Measurements from ENCODE around the gene ABCC9.
A peak's percentile ranks its signal among the peaks of the same experiment; 100 is the strongest.

The ABCC9 gene

DNA sequence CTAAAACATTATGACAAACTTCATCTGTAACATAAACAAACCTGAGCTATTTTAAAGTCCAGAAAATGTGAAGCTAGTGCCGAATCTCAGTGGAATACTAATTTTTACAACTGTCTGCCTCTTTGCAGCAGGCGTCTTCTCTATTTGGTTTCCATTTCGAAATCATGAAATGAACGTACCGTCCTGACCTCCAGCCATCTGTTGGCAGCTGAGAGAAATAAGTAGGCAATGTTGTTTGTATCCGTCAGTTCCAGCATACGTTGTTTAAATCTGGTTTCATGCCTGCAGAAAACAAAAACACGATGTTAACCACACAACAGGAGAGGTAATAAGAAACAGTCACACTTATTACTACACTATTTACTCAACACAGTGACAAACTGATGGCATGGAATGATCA, 112.4 kb downstream of the ABCC9 start:
- DNase-seq (ENCODE audit: low read depth): peak; percentile 92
- no peak overlapping the region for H3K4me3 ChIP-seq (ENCODE audit: control insufficient read depth, low read depth, low read length)
- TF ChIP-seq, protein P1, sequence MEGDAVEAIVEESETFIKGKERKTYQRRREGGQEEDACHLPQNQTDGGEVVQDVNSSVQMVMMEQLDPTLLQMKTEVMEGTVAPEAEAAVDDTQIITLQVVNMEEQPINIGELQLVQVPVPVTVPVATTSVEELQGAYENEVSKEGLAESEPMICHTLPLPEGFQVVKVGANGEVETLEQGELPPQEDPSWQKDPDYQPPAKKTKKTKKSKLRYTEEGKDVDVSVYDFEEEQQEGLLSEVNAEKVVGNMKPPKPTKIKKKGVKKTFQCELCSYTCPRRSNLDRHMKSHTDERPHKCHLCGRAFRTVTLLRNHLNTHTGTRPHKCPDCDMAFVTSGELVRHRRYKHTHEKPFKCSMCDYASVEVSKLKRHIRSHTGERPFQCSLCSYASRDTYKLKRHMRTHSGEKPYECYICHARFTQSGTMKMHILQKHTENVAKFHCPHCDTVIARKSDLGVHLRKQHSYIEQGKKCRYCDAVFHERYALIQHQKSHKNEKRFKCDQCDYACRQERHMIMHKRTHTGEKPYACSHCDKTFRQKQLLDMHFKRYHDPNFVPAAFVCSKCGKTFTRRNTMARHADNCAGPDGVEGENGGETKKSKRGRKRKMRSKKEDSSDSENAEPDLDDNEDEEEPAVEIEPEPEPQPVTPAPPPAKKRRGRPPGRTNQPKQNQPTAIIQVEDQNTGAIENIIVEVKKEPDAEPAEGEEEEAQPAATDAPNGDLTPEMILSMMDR (conservative IDR thresholded peaks at IDR 0.05; ENCODE audit: control insufficient read depth, insufficient read depth, low read depth, low read length): no peak

DNA sequence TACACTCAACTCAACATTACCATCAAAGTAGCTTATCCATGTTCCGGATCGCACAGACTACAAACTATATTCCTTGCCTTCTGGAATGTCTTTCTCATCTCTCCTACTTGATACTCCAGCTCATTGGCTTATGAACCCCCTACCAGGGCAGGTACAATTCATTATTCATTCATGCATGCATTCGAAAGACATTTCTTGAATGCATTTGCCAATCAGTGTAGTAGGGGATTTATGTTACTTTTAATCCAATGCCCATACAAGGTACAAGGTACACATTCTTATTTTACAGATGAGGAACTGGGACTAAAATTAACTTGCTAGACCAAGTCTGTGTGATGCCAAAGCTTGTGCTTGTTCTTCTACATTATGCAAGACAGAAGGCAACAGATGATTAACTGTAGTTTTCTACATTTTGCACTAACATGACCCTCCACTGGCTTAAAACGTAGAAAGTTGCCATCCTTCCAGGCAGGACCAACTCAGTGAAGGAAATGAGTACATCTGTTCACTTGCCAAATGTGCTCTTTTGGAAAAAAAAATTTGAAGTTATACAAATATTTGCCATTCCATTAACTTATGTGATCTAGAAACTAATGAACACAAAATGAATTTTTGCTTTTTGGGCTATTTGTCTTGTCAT, 113.0 kb downstream of the ABCC9 start:
- TF ChIP-seq, protein P1 (conservative IDR thresholded peaks at IDR 0.05; ENCODE audit: control insufficient read depth, insufficient read depth, low read depth, low read length): no peak
- peak; percentile 82 for DNase-seq (ENCODE audit: low read depth)
- H3K4me3 ChIP-seq (ENCODE audit: control insufficient read depth, low read depth, low read length): no peak overlapping the region

DNA sequence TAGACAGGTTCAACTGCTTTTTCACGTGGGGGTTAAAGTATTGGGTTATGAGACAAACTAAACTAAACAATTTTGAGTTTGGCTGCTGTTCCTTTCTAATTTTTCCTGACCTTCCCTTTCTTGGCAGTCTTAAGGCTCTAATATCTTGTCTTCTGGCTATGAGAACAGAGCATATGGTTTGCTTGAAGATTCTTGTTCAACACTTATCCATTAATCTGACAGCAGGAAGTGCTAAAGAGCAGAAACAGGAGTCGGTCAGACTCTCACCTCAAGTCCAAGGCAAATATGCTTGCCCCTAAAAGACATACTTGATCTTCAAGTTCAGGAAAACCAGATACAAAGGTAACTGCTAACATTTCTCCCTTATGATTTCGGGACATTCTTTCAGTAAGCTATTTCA, 114.1 kb downstream of the ABCC9 start:
- TF ChIP-seq, protein P1 (conservative IDR thresholded peaks at IDR 0.05; ENCODE audit: control insufficient read depth, insufficient read depth, low read depth, low read length): no peak
- no peak for DNase-seq (ENCODE audit: low read depth)
- no peak overlapping the region for H3K4me3 ChIP-seq (ENCODE audit: control insufficient read depth, low read depth, low read length)

DNA sequence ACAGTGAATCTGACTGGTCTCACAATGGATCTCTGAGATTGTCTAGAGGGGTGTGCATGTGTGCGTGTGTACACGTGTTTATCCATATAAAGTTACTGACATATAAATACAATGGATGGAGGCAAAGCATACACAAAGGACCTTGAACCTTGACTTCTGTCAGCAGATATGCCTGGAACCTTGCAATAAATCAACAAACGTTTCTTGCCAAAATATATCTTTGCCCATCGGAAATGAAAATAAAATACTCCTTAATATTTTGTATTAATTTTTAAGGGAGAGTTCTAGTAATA, 114.7 kb downstream of the ABCC9 start:
- no peak overlapping the region for H3K4me3 ChIP-seq (ENCODE audit: control insufficient read depth, low read depth, low read length)
- TF ChIP-seq, protein P1 (conservative IDR thresholded peaks at IDR 0.05; ENCODE audit: control insufficient read depth, insufficient read depth, low read depth, low read length): no peak
- DNase-seq (ENCODE audit: low read depth): no peak

DNA sequence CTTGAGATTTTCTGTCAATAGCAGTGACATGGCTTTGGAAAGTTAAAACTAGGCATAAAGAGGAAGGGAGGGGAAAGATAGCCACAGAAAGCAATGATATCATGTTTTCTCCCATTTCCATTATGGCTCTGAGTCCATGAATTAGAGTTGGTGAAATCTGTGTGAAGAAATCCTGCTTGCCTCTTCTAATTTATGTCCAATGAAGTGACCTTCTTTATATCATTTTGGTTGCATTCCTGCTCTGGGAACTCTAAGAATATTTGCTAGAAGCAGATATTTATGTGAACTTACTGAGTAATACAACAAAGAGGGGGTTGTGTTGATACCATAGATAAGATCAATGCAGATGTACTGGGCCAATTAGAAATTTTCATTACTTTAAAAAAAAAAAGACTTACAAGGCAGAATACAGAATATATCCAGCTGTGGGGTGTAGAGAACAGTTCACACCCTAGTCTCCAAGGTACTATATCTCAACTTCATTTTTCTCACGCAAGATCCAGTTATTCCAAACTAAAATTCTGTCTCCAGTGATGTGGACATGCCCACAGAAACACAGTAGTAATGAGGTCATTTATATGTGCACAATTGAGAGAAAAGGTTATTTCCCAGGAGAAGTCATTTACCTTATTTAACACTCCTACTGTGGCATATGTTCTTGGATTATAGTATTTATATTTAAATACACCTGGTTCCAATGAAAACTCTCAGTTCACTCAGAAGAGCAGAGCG, 115.2 kb downstream of the ABCC9 start:
- TF ChIP-seq, protein P1 (conservative IDR thresholded peaks at IDR 0.05; ENCODE audit: control insufficient read depth, insufficient read depth, low read depth, low read length): no peak
- H3K4me3 ChIP-seq (ENCODE audit: control insufficient read depth, low read depth, low read length): no peak overlapping the region
- DNase-seq (ENCODE audit: low read depth): peak; percentile 8

DNA sequence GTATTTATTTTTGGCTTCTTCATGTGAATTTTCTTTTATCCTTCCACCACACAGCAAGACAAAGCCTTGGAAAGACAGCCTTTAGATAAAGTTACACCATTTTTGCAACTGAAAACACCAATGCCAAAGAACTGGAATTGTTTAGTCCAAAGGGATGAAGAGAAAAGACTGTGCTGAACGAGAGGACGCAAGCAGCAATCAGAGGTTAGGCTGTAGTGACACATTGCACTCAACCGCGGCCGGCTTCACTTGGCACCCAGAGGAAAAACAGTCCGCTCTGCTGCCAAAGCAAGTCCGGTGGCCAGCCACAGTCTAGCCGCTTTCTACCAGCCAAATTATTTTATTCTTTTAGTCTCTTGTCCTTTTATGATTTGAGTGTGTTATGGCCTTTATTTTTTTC, 117.6 kb downstream of the ABCC9 start:
- TF ChIP-seq, protein P1 (conservative IDR thresholded peaks at IDR 0.05; ENCODE audit: control insufficient read depth, insufficient read depth, low read depth, low read length): no peak
- peak; percentile 54 for DNase-seq (ENCODE audit: low read depth)
- no peak overlapping the region for H3K4me3 ChIP-seq (ENCODE audit: control insufficient read depth, low read depth, low read length)

Data from fibroblast of mammary gland (primary cell).